PC-9 (cell line): ENCODE data around the gene MAGEA6. TPM values are rescaled to one million over a fixed set of nuclear protein-coding genes. Genes with fewer than 3 reads are reported as not detected.
"Not testable (repeated sequence)": the region's sequence is repeated elsewhere in the genome, so short reads cannot be mapped to it uniquely, and the experiment has no call there.

Experiments used
- Bru-seq: library from RNA; stranded (reverse); fragments of 400-500 nt; gene quantifications from one replicate; lab custom pipeline; 2021; lab: Mats Ljungman, UMichigan
- BruChase-seq, 2 experiments: library from RNA; stranded (reverse); fragments of 400-500 nt; gene quantifications; one replicate each; lab custom pipeline; 2021; lab: Mats Ljungman, UMichigan
- BruUV-seq: library from RNA; stranded (reverse); fragments of 400-500 nt; replicated peaks from 2 replicates; lab custom pipeline; 2021; lab: Mats Ljungman, UMichigan
- CTCF ChIA-PET: fragments of 300-600 bp; sonication (Branson Sonifier 250); formaldehyde crosslinking; loops from one replicate; lab custom pipeline; 2022; ENCODE audit warnings: antibody characterized with exemption; lab: Charles Lee
- POLR2A ChIA-PET: fragments of 300-600 bp; sonication (Branson Sonifier 250); formaldehyde crosslinking; loops from one replicate; lab custom pipeline; 2022; ENCODE audit warnings: antibody characterized with exemption; ENCODE audit not compliant: unreplicated experiment; lab: Charles Lee
- DNase-seq, 2 experiments: peaks; one replicate each; pipeline versions ENCODE4 v3.0.0 to v3.0.0-alpha.2; 2015 to 2022; ENCODE audit warnings: mixed read lengths in 1 of 2
- H2AFZ ChIP-seq: fragments of 200-600 bp; sonication (generic); 2 replicates; pipeline ENCODE4 v1.8.1; 2017; ENCODE audit warnings: antibody characterized with exemption
- H3F3A ChIP-seq: fragments of 200-600 bp; sonication (generic); 2 replicates; pipeline ENCODE4 v1.8.1; 2017; ENCODE audit warnings: antibody characterized with exemption, mild to moderate bottlenecking, low read depth; ENCODE audit not compliant: insufficient read depth
- H3K27ac ChIP-seq: fragments of 200-600 bp; sonication (generic); 2 replicates; pipeline ENCODE4 v1.6.1; 2016; ENCODE audit warnings: mixed run types
- H3K27me3 ChIP-seq: fragments of 200-600 bp; sonication (generic); 2 replicates; pipeline ENCODE4 v1.6.1; 2016; ENCODE audit warnings: low read depth, mixed run types; ENCODE audit not compliant: insufficient read depth
- H3K36me3 ChIP-seq: fragments of 200-600 bp; sonication (generic); 2 replicates; pipeline ENCODE4 v1.6.1; 2016; ENCODE audit warnings: low read depth, mixed run types
- H3K4me1 ChIP-seq: fragments of 200-600 bp; sonication (generic); replicated peaks from 2 replicates; pipeline ENCODE4 v1.6.1; 2016; ENCODE audit warnings: mixed run types; ENCODE audit not compliant: insufficient read depth
- H3K4me2 ChIP-seq: fragments of 200-600 bp; sonication (generic); 2 replicates; pipeline ENCODE4 v1.6.1; 2017; ENCODE audit warnings: mixed run types
- H3K4me3 ChIP-seq: fragments of 200-600 bp; sonication (generic); 2 replicates; pipeline ENCODE4 v1.6.1; 2016; ENCODE audit warnings: mixed run types
- H3K79me2 ChIP-seq: fragments of 200-600 bp; sonication (generic); 2 replicates; pipeline ENCODE4 v1.6.1; 2017; ENCODE audit warnings: low read depth, mixed run types
- H3K9me2 ChIP-seq: fragments of 200-600 bp; sonication (generic); 2 replicates; pipeline ENCODE4 v1.8.1; 2017; ENCODE audit warnings: mild to moderate bottlenecking; ENCODE audit not compliant: insufficient read depth
- H3K9me3 ChIP-seq: fragments of 200-600 bp; sonication (generic); 2 replicates; pipeline ENCODE4 v1.8.1; 2016; ENCODE audit warnings: low read depth; ENCODE audit not compliant: insufficient read depth
- H4K20me1 ChIP-seq: fragments of 200-600 bp; sonication (generic); 2 replicates; pipeline ENCODE4 v1.8.1; 2017; ENCODE audit not compliant: insufficient read depth
- EZH2 ChIP-seq: fragments of 200-600 bp; sonication (generic); IDR thresholded peaks from 2 replicates; pipeline ENCODE4 v1.8.0; 2017; ENCODE audit warnings: antibody characterized with exemption, low read depth
- intact Hi-C: fragments of 100-400 bp; cut with micrococcal nuclease; formaldehyde crosslinking; loops from one replicate; pipeline ENCODE4 v1.10.0; 2022; ENCODE audit not compliant: unreplicated experiment
- long read RNA-seq: library from polyadenylated mRNA; stranded (forward); transcript quantifications from one replicate; pipeline ENCODE4 v2.0.0, GENCODE V29; 2022
- total RNA-seq: library from RNA; stranded (reverse); gene quantifications from 2 replicates; pipeline ENCODE4 v1.2.3, GENCODE V29; 2021
- TF ChIP-seq, protein P1 (sequence below): fragments of 200-600 bp; sonication (generic); conservative IDR thresholded peaks from 2 replicates; pipeline ENCODE4 v1.6.1; 2017; ENCODE audit warnings: mixed run types, antibody characterized with exemption, mild to moderate bottlenecking, moderate library complexity

MAGEA6 gene, protein sequence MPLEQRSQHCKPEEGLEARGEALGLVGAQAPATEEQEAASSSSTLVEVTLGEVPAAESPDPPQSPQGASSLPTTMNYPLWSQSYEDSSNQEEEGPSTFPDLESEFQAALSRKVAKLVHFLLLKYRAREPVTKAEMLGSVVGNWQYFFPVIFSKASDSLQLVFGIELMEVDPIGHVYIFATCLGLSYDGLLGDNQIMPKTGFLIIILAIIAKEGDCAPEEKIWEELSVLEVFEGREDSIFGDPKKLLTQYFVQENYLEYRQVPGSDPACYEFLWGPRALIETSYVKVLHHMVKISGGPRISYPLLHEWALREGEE
- total RNA-seq: 116 and 122 TPM in 2 replicates
- percentile 71 among the genes with signal in this experiment for Bru-seq, nascent RNA
- percentile 93 among the genes with signal in this experiment for BruChase-seq, experiment 1, labeled RNA remaining after a 2-hour chase
- percentile 99 among the genes with signal in this experiment for BruChase-seq, experiment 2, labeled RNA remaining after a 6-hour chase
- long read RNA-seq, transcript MAGEA6-204 (3 exons, 1,762 nt): minor isoform, 24 of 616 reads
- long read RNA-seq, transcript MAGEA6-201 (3 exons, 1,740 nt): major isoform, 497 of 616 reads
- long read RNA-seq, partial matches to known transcripts: 72 of 616 reads
- long read RNA-seq, other reads (novel, unspliced or antisense): 19 of 616 reads

DNA sequence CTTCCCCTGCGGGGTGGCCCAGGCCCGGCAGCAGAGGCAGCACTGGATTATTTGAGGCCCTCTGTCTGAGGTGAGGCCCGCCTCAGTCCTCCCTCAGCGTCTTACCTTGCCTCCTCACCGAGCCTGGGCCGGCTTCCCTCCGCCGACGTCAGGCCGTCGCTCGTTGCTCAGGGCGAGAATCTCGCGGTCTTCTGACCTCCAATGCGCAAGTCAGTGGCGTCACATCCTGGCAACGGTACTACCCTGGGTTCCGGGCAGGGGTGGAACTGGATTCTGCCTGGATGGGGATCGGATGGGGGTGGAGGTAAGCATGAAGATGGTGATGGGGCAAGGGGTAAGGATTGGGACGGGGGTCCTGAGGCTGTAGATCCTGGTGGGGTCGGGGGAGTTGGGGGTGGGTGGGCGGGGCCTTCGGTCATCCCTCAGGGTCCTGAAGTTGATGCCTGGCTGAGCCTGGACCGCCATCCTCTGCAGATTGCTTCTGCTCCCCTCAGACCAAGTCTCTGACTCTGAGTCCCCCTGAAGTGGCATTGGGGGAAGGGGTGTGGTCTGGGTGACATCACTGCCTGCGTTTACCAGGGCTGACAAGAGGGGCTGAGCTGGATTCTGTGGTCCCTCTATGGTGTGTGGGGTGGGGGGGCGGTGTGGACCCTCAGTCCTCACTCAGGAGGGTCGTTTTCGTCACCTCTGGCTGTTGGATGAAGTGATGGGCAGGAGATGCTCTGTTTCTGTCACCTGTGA lies at the start of gene MAGEA6:
Gene MAGEA6 (minus strand): TSS at position 141 of the 741 bp plus-strand sequence. CDS start 2,039 bp downstream, outside the sequence.
- H3K4me1 ChIP-seq, H3K27me3 ChIP-seq, BruUV-seq, H3F3A ChIP-seq, H3K9me3 ChIP-seq, H3K27ac ChIP-seq, POLR2A ChIA-PET, DNase-seq, H3K9me2 ChIP-seq, H3K36me3 ChIP-seq, CTCF ChIA-PET, H3K79me2 ChIP-seq, H4K20me1 ChIP-seq, H2AFZ ChIP-seq, intact Hi-C loops: not testable (repeated sequence)
- Histone ChIP-seq H3K4me2 (peak within 1 kb of the TSS; percentile 67), H3K4me3 (peak within 1 kb of the TSS; percentile 45; the same call in 1 of the 2 replicates)

DNA sequence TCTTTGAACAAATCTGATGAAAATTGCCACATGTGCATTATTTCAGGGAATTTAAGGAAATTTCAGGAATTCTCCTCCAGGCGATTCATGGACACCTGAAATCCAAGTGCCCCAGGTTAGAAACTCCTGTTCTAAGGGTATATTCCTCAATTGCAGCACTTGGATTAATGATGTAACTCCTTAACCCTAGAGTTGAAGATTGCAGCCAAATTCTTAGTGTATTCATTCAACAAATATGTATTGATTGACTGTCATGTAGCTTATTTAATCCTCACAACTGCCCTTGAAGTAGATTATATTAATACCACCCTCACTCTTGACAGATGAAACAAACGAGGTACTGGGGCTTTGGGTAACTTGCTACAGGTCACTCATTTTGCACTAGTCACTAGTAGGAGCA lies 49.8 kb upstream of the MAGEA6 start:
- Histone ChIP-seq H3K79me2 (no peaks in the 10 kb centered on the region), H3F3A (peaks cover 6% of the 10 kb centered on the region; the same call in 1 of the 2 replicates), H2AFZ (no peak overlapping the region), H3K4me2 (no peak overlapping the region), H3K36me3 (no peaks in the 10 kb centered on the region), H3K27me3 (no peaks in the 10 kb centered on the region), H3K4me3 (no peak overlapping the region), H3K27ac (no peak overlapping the region), H4K20me1 (no peaks in the 10 kb centered on the region), H3K4me1 (no peaks in the 10 kb centered on the region), H3K9me3 (no peaks in the 10 kb centered on the region), H3K9me2 (no peaks in the 10 kb centered on the region)
- no TSS peak for BruUV-seq
- intact Hi-C loops: no loop called here
- DNase-seq: no peak
- POLR2A ChIA-PET: no interaction called here
- TF ChIP-seq EZH2: no peak
- TF ChIP-seq, protein P1, sequence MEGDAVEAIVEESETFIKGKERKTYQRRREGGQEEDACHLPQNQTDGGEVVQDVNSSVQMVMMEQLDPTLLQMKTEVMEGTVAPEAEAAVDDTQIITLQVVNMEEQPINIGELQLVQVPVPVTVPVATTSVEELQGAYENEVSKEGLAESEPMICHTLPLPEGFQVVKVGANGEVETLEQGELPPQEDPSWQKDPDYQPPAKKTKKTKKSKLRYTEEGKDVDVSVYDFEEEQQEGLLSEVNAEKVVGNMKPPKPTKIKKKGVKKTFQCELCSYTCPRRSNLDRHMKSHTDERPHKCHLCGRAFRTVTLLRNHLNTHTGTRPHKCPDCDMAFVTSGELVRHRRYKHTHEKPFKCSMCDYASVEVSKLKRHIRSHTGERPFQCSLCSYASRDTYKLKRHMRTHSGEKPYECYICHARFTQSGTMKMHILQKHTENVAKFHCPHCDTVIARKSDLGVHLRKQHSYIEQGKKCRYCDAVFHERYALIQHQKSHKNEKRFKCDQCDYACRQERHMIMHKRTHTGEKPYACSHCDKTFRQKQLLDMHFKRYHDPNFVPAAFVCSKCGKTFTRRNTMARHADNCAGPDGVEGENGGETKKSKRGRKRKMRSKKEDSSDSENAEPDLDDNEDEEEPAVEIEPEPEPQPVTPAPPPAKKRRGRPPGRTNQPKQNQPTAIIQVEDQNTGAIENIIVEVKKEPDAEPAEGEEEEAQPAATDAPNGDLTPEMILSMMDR: no peak
- CTCF ChIA-PET: no interaction called here

DNA sequence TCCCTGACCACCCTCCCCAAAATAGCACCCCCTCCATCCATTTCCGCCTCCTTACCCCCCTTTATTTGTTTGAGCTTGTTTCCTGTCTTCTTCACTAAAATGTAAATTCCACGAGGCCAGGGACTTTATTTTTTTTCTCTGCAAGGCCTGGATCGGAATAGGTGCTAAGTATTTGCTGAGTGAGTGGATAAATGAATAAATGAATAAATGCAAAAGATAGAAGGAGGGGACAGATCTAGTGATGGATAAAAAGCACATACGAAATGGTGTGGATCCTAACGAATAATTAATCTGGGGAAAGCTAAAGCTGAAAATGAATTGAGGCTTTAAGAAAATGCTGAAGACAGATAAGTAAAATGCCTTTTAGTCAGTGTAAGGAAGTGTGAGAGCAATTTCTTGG lies 48.9 kb upstream of the MAGEA6 start:
- DNase-seq: no peak
- no peak for TF ChIP-seq EZH2
- TF ChIP-seq, protein P1: no peak
- intact Hi-C loops: no loop called here

More for the DNA sequence above, 48.9 kb upstream of the MAGEA6 start:
- H3K4me2 ChIP-seq: no peak overlapping the region
- ChIA-PET CTCF (interaction anchor here (0.6 kb wide), 2 partner anchors 84 to 1070 kb away, joined by 6 to 8 read pairs; no protein-coding TSS in a partner anchor), POLR2A (no interaction called here)
- no peaks in the 10 kb centered on the region for H4K20me1 ChIP-seq
- H3K36me3 ChIP-seq: no peaks in the 10 kb centered on the region
- no TSS peak for BruUV-seq
- H3K27me3 ChIP-seq: no peaks in the 10 kb centered on the region
- H3K4me3 ChIP-seq: no peak overlapping the region
- H3F3A ChIP-seq: peaks cover 6% of the 10 kb centered on the region; the same call in 1 of the 2 replicates
- no peaks in the 10 kb centered on the region for H3K9me2 ChIP-seq
- no peak overlapping the region for H3K27ac ChIP-seq
- H2AFZ ChIP-seq: no peak overlapping the region
- H3K4me1 ChIP-seq: no peaks in the 10 kb centered on the region
- H3K9me3 ChIP-seq: no peaks in the 10 kb centered on the region
- no peaks in the 10 kb centered on the region for H3K79me2 ChIP-seq
